SK-N-SH (cell line): ENCODE measurements around the gene HYAL3. TPM values are rescaled to one million over a fixed set of nuclear protein-coding genes. Genes with fewer than 3 reads are reported as not detected.

Experiments
- CTCF ChIA-PET: fragments of 300-600, 350-600 bp; formaldehyde crosslinking; extraction: SDS; loops from one replicate; lab custom pipeline; 2021; lab: Yijun Ruan, JAX
- POLR2A ChIA-PET: fragments of 350-600 bp; sonication (Branson Sonifier 250); formaldehyde crosslinking; extraction: SDS; loops from one replicate; lab custom pipeline; 2020; ENCODE audit warnings: antibody characterized with exemption, inconsistent platforms; lab: Yijun Ruan, JAX
- DNase-seq: peaks from one replicate; pipeline ENCODE4 v3.0.0; 2012
- H2AFZ ChIP-seq: fragments of 200-600 bp; sonication (generic); 2 replicates; pipeline ENCODE4 v1.8.1; 2016; ENCODE audit warnings: antibody characterized with exemption, mild to moderate bottlenecking, low read depth
- H3F3A ChIP-seq: fragments of 200-600 bp; sonication (generic); replicated peaks from 2 replicates; pipeline ENCODE3; 2016; ENCODE audit warnings: antibody characterized with exemption, mild to moderate bottlenecking; ENCODE audit not compliant: insufficient read depth
- H3K27ac ChIP-seq, 2 experiments: fragments of 200-500 bp in 1 of 2; fragments of 200-600 bp in 1 of 2; sonication (Bioruptor generic) in 1 of 2; sonication (generic), shearing (Covaris generic) in 1 of 2; 2 replicates each; pipeline versions ENCODE4 v1.5.1 to v1.6.1; 2014 to 2016; ENCODE audit warnings: low read depth in 2 of 2, inconsistent platforms in 1 of 2, low read length in 1 of 2, mild to moderate bottlenecking in 1 of 2, mixed read lengths in 1 of 2
- H3K27me3 ChIP-seq: fragments of 200-600 bp; sonication (generic), shearing (Covaris generic); 2 replicates; pipeline ENCODE4 v1.6.1; 2016; ENCODE audit warnings: mixed run types; ENCODE audit not compliant: insufficient read depth
- H3K36me3 ChIP-seq, 2 experiments: fragments of 200-500 bp in 1 of 2; fragments of 200-600 bp in 1 of 2; sonication (Bioruptor generic) in 1 of 2; sonication (generic) in 1 of 2; replicated peaks in 1 of 2; 2 replicates each; pipeline versions ENCODE3 to v1.5.1; 2014 to 2016; ENCODE audit warnings: low read length in 1 of 2, mild to moderate bottlenecking in 1 of 2; ENCODE audit not compliant: insufficient read depth in 2 of 2, control insufficient read depth in 1 of 2
- H3K4me1 ChIP-seq, 2 experiments: fragments of 200-500 bp in 1 of 2; fragments of 200-600 bp in 1 of 2; sonication (Bioruptor generic) in 1 of 2; sonication (generic), shearing (Covaris generic) in 1 of 2; 2 replicates each; pipeline versions ENCODE4 v1.5.1 to v1.6.1; 2014 to 2016; ENCODE audit warnings: low read depth in 1 of 2, low read length in 1 of 2, mixed run types in 1 of 2; ENCODE audit not compliant: insufficient read depth in 2 of 2, control insufficient read depth in 1 of 2
- H3K4me2 ChIP-seq: fragments of 200-600 bp; sonication (generic), shearing (Covaris generic); 2 replicates; pipeline ENCODE4 v1.6.1; 2017; ENCODE audit warnings: mixed run types
- H3K4me3 ChIP-seq, 2 experiments: fragments of 200-500 bp in 1 of 2; fragments of 200-600 bp in 1 of 2; sonication (Bioruptor generic) in 1 of 2; sonication (generic), shearing (Covaris generic) in 1 of 2; 2 replicates each; pipeline versions ENCODE4 v1.5.1 to v1.8.1; 2014 to 2016; ENCODE audit warnings: low read depth in 2 of 2, inconsistent platforms in 1 of 2, low read length in 1 of 2, mild to moderate bottlenecking in 1 of 2, mixed read lengths in 1 of 2, moderate library complexity in 1 of 2
- H3K79me2 ChIP-seq: fragments of 200-600 bp; sonication (generic); 2 replicates; pipeline ENCODE4 v1.8.1; 2017; ENCODE audit warnings: mild to moderate bottlenecking; ENCODE audit not compliant: insufficient read depth
- H3K9ac ChIP-seq: fragments of 200-600 bp; sonication (generic); 2 replicates; pipeline ENCODE4 v1.6.1; 2017; ENCODE audit warnings: mixed run types
- H3K9me2 ChIP-seq: fragments of 200-600 bp; sonication (generic); 2 replicates; pipeline ENCODE4 v1.6.1; 2017; ENCODE audit warnings: mixed run types
- H3K9me3 ChIP-seq: fragments of 200-600 bp; sonication (generic); 2 replicates; pipeline ENCODE4 v1.6.1; 2017; ENCODE audit warnings: mixed run types, mild to moderate bottlenecking, moderate library complexity
- H4K20me1 ChIP-seq: fragments of 200-600 bp; sonication (generic); 2 replicates; pipeline ENCODE4 v1.6.1; 2017; ENCODE audit warnings: mild to moderate bottlenecking, mixed run types; ENCODE audit not compliant: insufficient read depth
- EP300 ChIP-seq, 2 experiments: IDR thresholded peaks; 2 replicates each; pipeline versions ENCODE4 v1.4.0 to v1.6.1; 2012; ENCODE audit warnings: borderline replicate concordance in 1 of 2, low read depth in 1 of 2, low read length in 1 of 2
- EZH2phosphoT487 ChIP-seq: fragments of 200-600 bp; sonication (generic); IDR thresholded peaks from 2 replicates; pipeline ENCODE4 v1.6.1; 2017; ENCODE audit warnings: low read depth, mixed run types, mild to moderate bottlenecking, antibody characterized with exemption, moderate library complexity, borderline replicate concordance
- FOSL2 ChIP-seq: IDR thresholded peaks from 2 replicates; pipeline ENCODE4 v1.4.0; 2012; ENCODE audit warnings: low read depth, mild to moderate bottlenecking, moderate library complexity, borderline replicate concordance
- FOXJ3 ChIP-seq: sonication (generic); formaldehyde crosslinking; IDR thresholded peaks from 2 replicates; pipeline ENCODE4 v1.5.1; 2020; ENCODE audit warnings: mild to moderate bottlenecking, missing genetic modification reagents
- GABPA ChIP-seq: IDR thresholded peaks from 2 replicates; pipeline ENCODE4 v1.4.0; 2012; ENCODE audit warnings: low read depth, mild to moderate bottlenecking
- GATA2 ChIP-seq: sonication (generic); formaldehyde crosslinking; IDR thresholded peaks from 2 replicates; pipeline ENCODE4 v1.5.0; 2020; ENCODE audit warnings: mild to moderate bottlenecking, missing genetic modification reagents
- NFIC ChIP-seq: IDR thresholded peaks from 2 replicates; pipeline ENCODE4 v1.4.0; 2012; ENCODE audit warnings: borderline replicate concordance
- RXRA ChIP-seq: IDR thresholded peaks from 2 replicates; pipeline ENCODE4 v1.4.0; 2012; ENCODE audit warnings: low read depth, mild to moderate bottlenecking, borderline replicate concordance
- SIN3A ChIP-seq: IDR thresholded peaks from 2 replicates; pipeline ENCODE4 v1.6.1; 2012; ENCODE audit warnings: low read depth, mild to moderate bottlenecking, low read length, moderate library complexity, borderline replicate concordance
- TAF1 ChIP-seq: IDR thresholded peaks from 2 replicates; pipeline ENCODE4 v1.6.1; 2012; ENCODE audit warnings: low read depth, mild to moderate bottlenecking, low read length, moderate library complexity, borderline replicate concordance
- TEAD4 ChIP-seq: IDR thresholded peaks from 2 replicates; pipeline ENCODE4 v1.4.0; 2012; ENCODE audit warnings: mild to moderate bottlenecking, borderline replicate concordance; ENCODE audit not compliant: insufficient read depth
- WGBS: methylation state at CpG from one replicate; pipeline ENCODE4 v1.1.6; 2017; ENCODE audit warnings: low lambda C conversion rate; 5-methylcytosine and 5-hydroxymethylcytosine counted together
- polyA plus RNA-seq, 3 experiments: library from polyadenylated mRNA; depleted of rRNA; stranded (reverse); fragments of >200 nt; gene quantifications; 2 replicates each; pipeline ENCODE4 v1.2.3, GENCODE V29; 2012
- TF ChIP-seq, protein P1 (sequence below): fragments of 200-600 bp; sonication (generic); IDR thresholded peaks from 2 replicates; pipeline ENCODE4 v1.6.1; 2017; ENCODE audit warnings: antibody characterized with exemption, mild to moderate bottlenecking, moderate library complexity
- TF ChIP-seq, protein P2 (sequence below): IDR thresholded peaks from 2 replicates; pipeline ENCODE4; 2012
- TF ChIP-seq, protein P3 (sequence below): IDR thresholded peaks from 2 replicates; pipeline ENCODE4 v1.4.0; 2012; ENCODE audit warnings: low read depth, borderline replicate concordance
- TF ChIP-seq, protein P4 (sequence below): fragments of 150-350 bp; IDR thresholded peaks from 2 replicates; pipeline ENCODE4 v1.6.1; 2016; ENCODE audit warnings: mild to moderate bottlenecking, low read depth, low read length
- TF ChIP-seq, protein P5 (sequence below): IDR thresholded peaks from 2 replicates; pipeline ENCODE4 v1.6.1; 2012; ENCODE audit warnings: mild to moderate bottlenecking, low read depth, low read length, moderate library complexity

The HYAL3 gene
- polyA plus RNA-seq, 1 of the 3 experiments (the other 2 are of a cell fraction) = 7.8 TPM

DNA sequence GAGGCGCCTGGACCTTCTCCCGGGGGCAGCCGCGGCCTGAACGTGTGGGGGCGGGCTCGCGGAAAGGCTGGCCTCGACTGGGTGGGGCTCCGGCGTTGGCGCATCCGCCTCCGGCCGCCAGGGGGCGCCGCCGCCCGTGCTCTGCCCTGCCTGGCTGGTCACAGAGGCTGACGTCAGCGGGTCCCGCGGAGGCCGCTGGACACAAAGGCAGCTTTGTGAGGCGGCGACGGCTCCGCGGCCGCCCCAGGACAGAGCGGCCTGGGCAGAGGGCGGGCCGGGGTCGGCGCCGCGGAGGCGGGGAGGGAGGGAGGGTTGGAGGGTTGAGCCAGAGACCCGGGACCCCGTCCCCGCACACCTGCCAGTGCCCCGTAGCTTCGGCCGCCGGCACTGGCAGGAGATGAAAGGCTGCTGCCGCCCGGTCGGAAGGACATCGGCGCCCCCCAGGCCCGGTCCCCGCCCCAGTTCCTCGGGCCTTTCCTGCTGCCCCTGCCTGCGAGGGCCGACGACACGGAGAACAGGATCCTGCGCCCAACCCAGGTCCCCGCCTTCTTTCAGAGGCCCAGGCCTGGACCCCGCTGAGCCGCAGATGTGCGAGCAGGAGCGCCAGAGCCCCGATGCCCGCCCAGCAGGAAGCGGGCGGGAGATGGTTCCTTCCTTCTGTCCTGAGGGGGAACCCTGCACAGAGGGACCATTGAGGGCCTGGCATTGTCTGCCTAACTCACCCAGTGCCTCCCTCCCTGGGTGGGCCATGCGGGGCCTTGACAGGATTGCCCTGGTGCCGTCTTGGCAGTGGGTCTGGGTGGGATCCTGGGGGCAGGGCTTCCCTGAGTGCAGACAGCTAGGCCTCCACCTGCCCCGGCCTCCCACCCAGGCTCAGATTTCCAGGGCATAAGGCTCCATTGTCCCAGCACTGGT lies 38.9 kb downstream of the HYAL3 start (continued):
- TF ChIP-seq, protein P1, sequence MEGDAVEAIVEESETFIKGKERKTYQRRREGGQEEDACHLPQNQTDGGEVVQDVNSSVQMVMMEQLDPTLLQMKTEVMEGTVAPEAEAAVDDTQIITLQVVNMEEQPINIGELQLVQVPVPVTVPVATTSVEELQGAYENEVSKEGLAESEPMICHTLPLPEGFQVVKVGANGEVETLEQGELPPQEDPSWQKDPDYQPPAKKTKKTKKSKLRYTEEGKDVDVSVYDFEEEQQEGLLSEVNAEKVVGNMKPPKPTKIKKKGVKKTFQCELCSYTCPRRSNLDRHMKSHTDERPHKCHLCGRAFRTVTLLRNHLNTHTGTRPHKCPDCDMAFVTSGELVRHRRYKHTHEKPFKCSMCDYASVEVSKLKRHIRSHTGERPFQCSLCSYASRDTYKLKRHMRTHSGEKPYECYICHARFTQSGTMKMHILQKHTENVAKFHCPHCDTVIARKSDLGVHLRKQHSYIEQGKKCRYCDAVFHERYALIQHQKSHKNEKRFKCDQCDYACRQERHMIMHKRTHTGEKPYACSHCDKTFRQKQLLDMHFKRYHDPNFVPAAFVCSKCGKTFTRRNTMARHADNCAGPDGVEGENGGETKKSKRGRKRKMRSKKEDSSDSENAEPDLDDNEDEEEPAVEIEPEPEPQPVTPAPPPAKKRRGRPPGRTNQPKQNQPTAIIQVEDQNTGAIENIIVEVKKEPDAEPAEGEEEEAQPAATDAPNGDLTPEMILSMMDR = peak; percentile 82
- TF ChIP-seq, protein P2, sequence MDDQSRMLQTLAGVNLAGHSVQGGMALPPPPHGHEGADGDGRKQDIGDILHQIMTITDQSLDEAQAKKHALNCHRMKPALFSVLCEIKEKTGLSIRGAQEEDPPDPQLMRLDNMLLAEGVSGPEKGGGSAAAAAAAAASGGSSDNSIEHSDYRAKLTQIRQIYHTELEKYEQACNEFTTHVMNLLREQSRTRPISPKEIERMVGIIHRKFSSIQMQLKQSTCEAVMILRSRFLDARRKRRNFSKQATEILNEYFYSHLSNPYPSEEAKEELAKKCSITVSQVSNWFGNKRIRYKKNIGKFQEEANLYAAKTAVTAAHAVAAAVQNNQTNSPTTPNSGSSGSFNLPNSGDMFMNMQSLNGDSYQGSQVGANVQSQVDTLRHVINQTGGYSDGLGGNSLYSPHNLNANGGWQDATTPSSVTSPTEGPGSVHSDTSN = peak; percentile 53
- no peak for TF ChIP-seq GATA2 (CRISPR knock-in tag)
- TF ChIP-seq EZH2phosphoT487 = no peak
- TF ChIP-seq, protein P3, sequence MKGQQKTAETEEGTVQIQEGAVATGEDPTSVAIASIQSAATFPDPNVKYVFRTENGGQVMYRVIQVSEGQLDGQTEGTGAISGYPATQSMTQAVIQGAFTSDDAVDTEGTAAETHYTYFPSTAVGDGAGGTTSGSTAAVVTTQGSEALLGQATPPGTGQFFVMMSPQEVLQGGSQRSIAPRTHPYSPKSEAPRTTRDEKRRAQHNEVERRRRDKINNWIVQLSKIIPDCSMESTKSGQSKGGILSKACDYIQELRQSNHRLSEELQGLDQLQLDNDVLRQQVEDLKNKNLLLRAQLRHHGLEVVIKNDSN = no peak
- TF ChIP-seq TEAD4 = 0 out of 2 replicates have a peak, but pooled peaks have one; percentile 42
- 0 out of 2 replicates have a peak, but pooled peaks have one; percentile 12 for TF ChIP-seq GABPA
- no peak; the same call in 1 of the 2 replicates for TF ChIP-seq RXRA
- no peak for TF ChIP-seq FOXJ3 (CRISPR knock-in tag)
- TF ChIP-seq TAF1 = peak; percentile 48; the same call in 1 of the 2 replicates
- TF ChIP-seq FOSL2 = peak; percentile 36; the same call in 1 of the 2 replicates

DNA sequence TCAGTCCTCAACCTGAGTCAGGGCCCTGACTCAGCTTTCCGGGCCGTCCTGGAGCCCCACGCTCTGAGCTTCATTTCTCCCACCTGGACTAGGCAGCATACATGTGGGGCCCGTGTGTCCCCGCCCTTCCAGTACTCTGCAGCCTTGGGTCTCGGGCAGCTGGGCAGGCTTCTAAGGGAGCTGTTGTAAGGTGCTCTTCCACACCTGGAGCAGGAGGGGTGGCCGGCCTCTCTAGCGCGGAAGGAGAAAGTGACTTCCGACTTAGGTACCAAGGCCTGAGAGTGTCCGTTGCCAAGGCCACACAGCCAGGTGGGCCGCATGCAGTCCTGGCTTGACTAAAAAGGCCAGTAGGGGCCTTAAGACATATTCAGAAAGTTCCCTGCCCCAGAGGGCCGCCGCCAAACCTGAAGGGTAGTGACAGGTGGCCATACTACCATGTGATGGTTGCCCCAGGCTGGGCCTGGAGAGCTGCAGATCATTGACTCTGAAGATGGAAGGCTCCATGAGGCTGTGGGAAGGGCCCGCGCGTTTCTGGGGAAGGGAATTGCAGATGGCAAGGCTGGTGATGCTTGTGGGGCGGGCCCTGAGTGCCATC lies 39.7 kb downstream of the HYAL3 start:
- Histone ChIP-seq H3K4me1 (peaks cover 18 to 24% of the 10 kb centered on the region in 2 experiments; a peak in 3 of 4 replicates), H3K9me2 (no peaks in the 10 kb centered on the region), H3K4me3 (peak overlapping the region in 1 of 2 experiments; percentile 60; a peak in 1 of 4 replicates), H3K4me2 (peak overlapping the region; percentile 93; the same call in 1 of the 2 replicates), H2AFZ (no peak overlapping the region), H3K9ac (no peak overlapping the region; the same call in 1 of the 2 replicates), H3K27me3 (no peaks in the 10 kb centered on the region), H3K79me2 (peaks cover 18% of the 10 kb centered on the region), H3K27ac (peak overlapping the region; percentile 56 to 73; a peak in 3 of 4 replicates), H3F3A (peaks cover 46% of the 10 kb centered on the region), H3K36me3 (peaks cover 22 to 38% of the 10 kb centered on the region in 2 experiments), H4K20me1 (peaks cover 7% of the 10 kb centered on the region), H3K9me3 (no peaks in the 10 kb centered on the region)
- no peak for DNase-seq
- 78% methylated on average over 14 of the region's 18 CpGs for WGBS
- POLR2A ChIA-PET = interaction anchor here (0.6 to 1.8 kb wide), 9 partner anchors 10 to 310 kb away, joined by 3 to 10 read pairs (median 4); partner anchors contain the start of genes GNAI2, HEMK1, IFRD2 and LSMEM2
- CTCF ChIA-PET = interaction anchor here (0.7 to 61.6 kb wide), 21 partner anchors 8 to 164 kb away, joined by 3 to 1375 read pairs (median 4); partner anchors contain the start of genes GNAI2, GNAT1, HYAL2 and SEMA3B
- TF ChIP-seq EP300 (IDR thresholded peaks at IDR 0.05; ENCODE audit: borderline replicate concordance in 1 of 2, low read depth in 1 of 2, low read length in 1 of 2) (no peak), SIN3A (no peak), GATA2 (CRISPR knock-in tag) (no peak), NFIC (no peak), EZH2phosphoT487 (no peak), RXRA (no peak)
- TF ChIP-seq, protein P4, sequence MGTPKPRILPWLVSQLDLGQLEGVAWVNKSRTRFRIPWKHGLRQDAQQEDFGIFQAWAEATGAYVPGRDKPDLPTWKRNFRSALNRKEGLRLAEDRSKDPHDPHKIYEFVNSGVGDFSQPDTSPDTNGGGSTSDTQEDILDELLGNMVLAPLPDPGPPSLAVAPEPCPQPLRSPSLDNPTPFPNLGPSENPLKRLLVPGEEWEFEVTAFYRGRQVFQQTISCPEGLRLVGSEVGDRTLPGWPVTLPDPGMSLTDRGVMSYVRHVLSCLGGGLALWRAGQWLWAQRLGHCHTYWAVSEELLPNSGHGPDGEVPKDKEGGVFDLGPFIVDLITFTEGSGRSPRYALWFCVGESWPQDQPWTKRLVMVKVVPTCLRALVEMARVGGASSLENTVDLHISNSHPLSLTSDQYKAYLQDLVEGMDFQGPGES = no peak
- TF ChIP-seq, protein P5, sequence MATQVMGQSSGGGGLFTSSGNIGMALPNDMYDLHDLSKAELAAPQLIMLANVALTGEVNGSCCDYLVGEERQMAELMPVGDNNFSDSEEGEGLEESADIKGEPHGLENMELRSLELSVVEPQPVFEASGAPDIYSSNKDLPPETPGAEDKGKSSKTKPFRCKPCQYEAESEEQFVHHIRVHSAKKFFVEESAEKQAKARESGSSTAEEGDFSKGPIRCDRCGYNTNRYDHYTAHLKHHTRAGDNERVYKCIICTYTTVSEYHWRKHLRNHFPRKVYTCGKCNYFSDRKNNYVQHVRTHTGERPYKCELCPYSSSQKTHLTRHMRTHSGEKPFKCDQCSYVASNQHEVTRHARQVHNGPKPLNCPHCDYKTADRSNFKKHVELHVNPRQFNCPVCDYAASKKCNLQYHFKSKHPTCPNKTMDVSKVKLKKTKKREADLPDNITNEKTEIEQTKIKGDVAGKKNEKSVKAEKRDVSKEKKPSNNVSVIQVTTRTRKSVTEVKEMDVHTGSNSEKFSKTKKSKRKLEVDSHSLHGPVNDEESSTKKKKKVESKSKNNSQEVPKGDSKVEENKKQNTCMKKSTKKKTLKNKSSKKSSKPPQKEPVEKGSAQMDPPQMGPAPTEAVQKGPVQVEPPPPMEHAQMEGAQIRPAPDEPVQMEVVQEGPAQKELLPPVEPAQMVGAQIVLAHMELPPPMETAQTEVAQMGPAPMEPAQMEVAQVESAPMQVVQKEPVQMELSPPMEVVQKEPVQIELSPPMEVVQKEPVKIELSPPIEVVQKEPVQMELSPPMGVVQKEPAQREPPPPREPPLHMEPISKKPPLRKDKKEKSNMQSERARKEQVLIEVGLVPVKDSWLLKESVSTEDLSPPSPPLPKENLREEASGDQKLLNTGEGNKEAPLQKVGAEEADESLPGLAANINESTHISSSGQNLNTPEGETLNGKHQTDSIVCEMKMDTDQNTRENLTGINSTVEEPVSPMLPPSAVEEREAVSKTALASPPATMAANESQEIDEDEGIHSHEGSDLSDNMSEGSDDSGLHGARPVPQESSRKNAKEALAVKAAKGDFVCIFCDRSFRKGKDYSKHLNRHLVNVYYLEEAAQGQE = no peak
